ENCODE measurements around the gene MLLT6. TPM values are rescaled to one million over a fixed set of nuclear protein-coding genes. Genes with fewer than 3 reads are reported as not detected.

The MLLT6 gene
- total RNA-seq, 1 experiment from 2014 or later: 24.7 TPM

DNA sequence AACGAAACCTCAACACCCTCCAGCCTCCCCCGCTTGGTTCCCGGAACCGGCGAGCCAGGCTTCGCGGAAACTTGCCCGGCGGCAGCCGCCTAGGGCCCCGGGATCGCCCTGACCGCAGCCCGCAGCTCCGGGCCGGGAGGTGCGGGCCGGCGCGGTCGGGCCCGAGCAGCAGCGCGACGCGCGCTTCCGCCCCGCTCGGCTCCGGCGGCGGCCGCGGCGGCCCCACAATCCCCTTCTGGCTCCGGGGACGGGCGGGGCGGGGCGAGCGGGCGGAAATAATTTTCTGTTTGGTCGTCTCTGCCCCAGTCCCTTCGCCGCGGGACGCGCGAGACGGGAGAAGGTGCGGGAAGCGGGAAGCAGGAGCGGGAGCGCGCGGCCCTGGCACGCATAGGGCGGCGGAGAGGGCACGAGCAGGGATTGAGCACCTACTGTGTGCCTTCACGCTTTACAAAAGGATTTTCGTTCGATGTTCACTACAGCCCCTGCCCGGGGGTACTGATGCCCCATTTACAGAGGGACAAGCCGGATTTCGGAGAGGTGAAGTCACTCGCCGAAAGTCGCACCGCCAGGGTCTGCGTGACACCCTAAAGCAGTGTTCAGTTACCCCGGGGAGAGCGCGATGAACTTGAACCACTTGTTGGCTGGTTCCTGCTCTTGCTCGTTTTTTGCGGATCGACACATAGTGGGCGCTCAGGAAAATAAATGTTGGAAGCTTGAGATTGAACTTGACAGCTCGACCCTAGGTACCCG lies 2.7 kb upstream of the MLLT6 start:
- H3K4me1 ChIP-seq (ENCODE audit: insufficient read depth, low read length): peaks cover 28% of the 10 kb centered on the region
- H3K9me3 ChIP-seq (ENCODE audit: low read length): no peaks in the 10 kb centered on the region
- H3K27ac ChIP-seq (ENCODE audit: low read length): peak overlapping the region; percentile 28
- H3F3A ChIP-seq (ENCODE audit: low read length, unreplicated experiment): no peaks in the 10 kb centered on the region
- H2AFZ ChIP-seq (ENCODE audit: low read length): peak overlapping the region; percentile 97
- H3K4me3 ChIP-seq (ENCODE audit: low read length): peak overlapping the region; percentile 92
- no peaks in the 10 kb centered on the region for H3K9me2 ChIP-seq (replicated peaks; ENCODE audit: low read length)
- intact Hi-C loops (cut with micrococcal nuclease): no loop called here
- POLR2A ChIA-PET (ENCODE audit: unreplicated experiment): interaction anchor here (0.7 kb wide), 1 partner anchor 35 kb away, joined by 3 read pairs; no protein-coding TSS in a partner anchor
- peak overlapping the region; percentile 95 for H3K4me2 ChIP-seq (ENCODE audit: low read length)
- ATAC-seq: peak; percentile 55
- no peaks in the 10 kb centered on the region for H3K36me3 ChIP-seq (ENCODE audit: low read depth, low read length)
- H3K79me2 ChIP-seq (ENCODE audit: low read length): peaks cover 26% of the 10 kb centered on the region
- no peaks in the 10 kb centered on the region for H3K27me3 ChIP-seq (ENCODE audit: low read length)
- CTCF ChIA-PET: no interaction called here
- H4K20me1 ChIP-seq (ENCODE audit: low read length): no peaks in the 10 kb centered on the region
- peak overlapping the region; percentile 80 for H3K9ac ChIP-seq (ENCODE audit: low read length)
- TF ChIP-seq EZH2phosphoT487 (IDR thresholded peaks at IDR 0.05; ENCODE audit: borderline replicate concordance, low read length) (no peak), EZH2 (IDR thresholded peaks at IDR 0.05; ENCODE audit: low read length, unreplicated experiment) (no peak), CTCF (conservative IDR thresholded peaks at IDR 0.05; ENCODE audit: low read depth, low read length) (no peak)
- BruUV-seq (replicated peaks): TSS peak; percentile 67
- DNase-seq: peak; percentile 79

DNA sequence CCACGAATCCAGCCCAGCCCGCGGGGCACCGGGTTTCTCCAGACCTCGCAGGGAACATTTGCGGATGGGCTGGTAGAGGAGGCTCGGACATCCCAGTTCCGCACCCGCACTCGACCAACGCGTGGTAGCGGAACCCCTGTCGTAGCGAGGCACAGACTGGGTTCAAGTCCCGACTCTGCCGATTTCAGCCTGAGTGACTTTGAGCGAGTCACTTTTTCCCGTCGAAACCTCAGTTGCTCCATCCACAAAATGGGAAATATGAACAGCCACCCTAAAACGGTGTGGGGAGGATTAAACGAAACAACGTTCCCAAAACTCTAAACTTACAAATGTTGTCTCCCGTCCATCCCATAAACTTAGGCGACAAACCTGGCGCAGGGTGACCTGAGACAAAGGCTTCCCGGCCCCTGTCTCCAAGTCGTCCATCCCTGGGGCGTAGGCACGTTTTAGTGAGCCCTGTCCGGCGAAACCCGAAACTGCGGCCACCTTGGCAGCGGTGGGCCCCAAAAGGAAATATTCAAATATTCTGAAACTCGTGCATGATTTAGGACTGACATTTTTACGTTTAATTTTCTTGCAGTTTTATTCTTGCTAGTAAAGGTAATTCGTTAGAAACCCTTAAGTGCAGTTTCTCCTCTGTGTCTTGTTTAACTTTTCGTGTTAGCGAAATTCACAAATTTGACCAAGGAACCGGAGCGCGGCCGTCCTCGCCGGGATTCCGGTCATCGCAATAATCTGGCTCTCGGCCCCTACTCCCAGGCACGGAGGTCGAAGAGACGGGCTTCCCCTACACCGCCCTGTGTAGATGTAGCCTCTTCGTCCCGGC lies 1.9 kb upstream of the MLLT6 start:
- Histone ChIP-seq H3K9ac (ENCODE audit: low read length) (peak overlapping the region; percentile 80), H3K4me1 (ENCODE audit: insufficient read depth, low read length) (peaks cover 28% of the 10 kb centered on the region), H3K27ac (ENCODE audit: low read length) (peak overlapping the region; percentile 27), H4K20me1 (ENCODE audit: low read length) (no peaks in the 10 kb centered on the region), H3K79me2 (ENCODE audit: low read length) (peaks cover 33% of the 10 kb centered on the region), H3K36me3 (ENCODE audit: low read depth, low read length) (no peaks in the 10 kb centered on the region), H3F3A (ENCODE audit: low read length, unreplicated experiment) (no peaks in the 10 kb centered on the region), H3K4me3 (ENCODE audit: low read length) (peak overlapping the region; percentile 92), H3K27me3 (ENCODE audit: low read length) (no peaks in the 10 kb centered on the region), H2AFZ (ENCODE audit: low read length) (peak overlapping the region; percentile 97), H3K9me3 (ENCODE audit: low read length) (no peaks in the 10 kb centered on the region), H3K9me2 (replicated peaks; ENCODE audit: low read length) (no peaks in the 10 kb centered on the region), H3K4me2 (ENCODE audit: low read length) (peak overlapping the region; percentile 95)
- no peak for ATAC-seq
- no peak for TF ChIP-seq CTCF (conservative IDR thresholded peaks at IDR 0.05; ENCODE audit: low read depth, low read length)
- no peak for TF ChIP-seq EZH2 (IDR thresholded peaks at IDR 0.05; ENCODE audit: low read length, unreplicated experiment)
- TF ChIP-seq EZH2phosphoT487 (IDR thresholded peaks at IDR 0.05; ENCODE audit: borderline replicate concordance, low read length): no peak
- POLR2A ChIA-PET (ENCODE audit: unreplicated experiment): no interaction called here
- DNase-seq: peak; percentile 14
- intact Hi-C loops (cut with micrococcal nuclease): no loop called here
- BruUV-seq (replicated peaks): TSS peak; percentile 26
- CTCF ChIA-PET: no interaction called here
